ENCODE measurements around the gene NFIX.

The NFIX gene

GRCh38 chr19:13063461-13064091 is 68.3 kb downstream of the NFIX start:
- no peaks in the 10 kb centered on the region for H3K79me2 ChIP-seq (ENCODE audit: low read length)
- H3K36me3 ChIP-seq (replicated peaks; ENCODE audit: low read depth, low read length) = no peaks in the 10 kb centered on the region
- no peaks in the 10 kb centered on the region for H3K9me3 ChIP-seq (ENCODE audit: insufficient read depth, low read length)
- H3K4me1 ChIP-seq (ENCODE audit: low read length) = peaks cover 21% of the 10 kb centered on the region
- no peak overlapping the region for H2AFZ ChIP-seq (ENCODE audit: low read depth, low read length)
- no peak overlapping the region for H3K4me3 ChIP-seq (ENCODE audit: low read length)
- H4K20me1 ChIP-seq (ENCODE audit: insufficient read depth, low read length) = no peaks in the 10 kb centered on the region
- no peak overlapping the region for H3K9ac ChIP-seq (ENCODE audit: low read length)
- 0 out of 2 replicates have a peak, but pooled peaks cover 15% of the 10 kb centered on the region for H3K27me3 ChIP-seq (ENCODE audit: low read depth, low read length)
- H3K27ac ChIP-seq (ENCODE audit: low read length) = no peak overlapping the region
- no peak overlapping the region for H3K4me2 ChIP-seq (ENCODE audit: low read length)
- TF ChIP-seq EZH2phosphoT487 (IDR thresholded peaks at IDR 0.05; ENCODE audit: low read depth) = no peak
- TF ChIP-seq CTCF (IDR thresholded peaks at IDR 0.05; ENCODE audit: low read depth, low read length) = no peak

- Histone ChIP-seq H3K9ac (ENCODE audit: low read length) (no peak overlapping the region), H4K20me1 (ENCODE audit: insufficient read depth, low read length) (no peaks in the 10 kb centered on the region), H3K79me2 (ENCODE audit: low read length) (no peaks in the 10 kb centered on the region), H2AFZ (ENCODE audit: low read depth, low read length) (no peak overlapping the region), H3K36me3 (replicated peaks; ENCODE audit: low read depth, low read length) (no peaks in the 10 kb centered on the region), H3K27ac (ENCODE audit: low read length) (no peak overlapping the region), H3K4me2 (ENCODE audit: low read length) (no peak overlapping the region), H3K4me1 (ENCODE audit: low read length) (peaks cover 21% of the 10 kb centered on the region), H3K4me3 (ENCODE audit: low read length) (no peak overlapping the region), H3K27me3 (ENCODE audit: low read depth, low read length) (0 out of 2 replicates have a peak, but pooled peaks cover 15% of the 10 kb centered on the region), H3K9me3 (ENCODE audit: insufficient read depth, low read length) (no peaks in the 10 kb centered on the region)
- TF ChIP-seq EZH2phosphoT487 (IDR thresholded peaks at IDR 0.05; ENCODE audit: low read depth) = no peak
- no peak for TF ChIP-seq CTCF (IDR thresholded peaks at IDR 0.05; ENCODE audit: low read depth, low read length)
Measured at GRCh38 chr19:13064092-13064489, 68.8 kb downstream of the NFIX start.

- H3K4me1 ChIP-seq (ENCODE audit: low read length) = peaks cover 13% of the 10 kb centered on the region
Measured at GRCh38 chr19:13066226-13066625, 71.0 kb downstream of the NFIX start.

More at GRCh38 chr19:13066226-13066625, 71.0 kb downstream of the NFIX start:
- no peaks in the 10 kb centered on the region for H4K20me1 ChIP-seq (ENCODE audit: insufficient read depth, low read length)
- 0 out of 2 replicates have a peak, but pooled peaks cover 11% of the 10 kb centered on the region for H3K27me3 ChIP-seq (ENCODE audit: low read depth, low read length)
- TF ChIP-seq CTCF (IDR thresholded peaks at IDR 0.05; ENCODE audit: low read depth, low read length) (no peak), EZH2phosphoT487 (IDR thresholded peaks at IDR 0.05; ENCODE audit: low read depth) (no peak)
- no peak overlapping the region for H3K27ac ChIP-seq (ENCODE audit: low read length)
- H3K4me3 ChIP-seq (ENCODE audit: low read length) = no peak overlapping the region
- no peak overlapping the region for H2AFZ ChIP-seq (ENCODE audit: low read depth, low read length)
- no peaks in the 10 kb centered on the region for H3K36me3 ChIP-seq (replicated peaks; ENCODE audit: low read depth, low read length)
- H3K79me2 ChIP-seq (ENCODE audit: low read length) = no peaks in the 10 kb centered on the region
- no peak overlapping the region for H3K9ac ChIP-seq (ENCODE audit: low read length)
- no peak overlapping the region for H3K4me2 ChIP-seq (ENCODE audit: low read length)
- H3K9me3 ChIP-seq (ENCODE audit: insufficient read depth, low read length) = no peaks in the 10 kb centered on the region

Data from OCI-LY3 (cell line).